ENCODE results near the gene DAND5.

- TF ChIP-seq POLR2A (IDR thresholded peaks at IDR 0.05; ENCODE audit: low read length), result no peak
- no peak for TF ChIP-seq GATA1 (IDR thresholded peaks at IDR 0.05; ENCODE audit: low read depth, low read length)
Observed at GRCh38 chr19:13016245-13016627, 46.9 kb downstream of the DAND5 start.
